Keratinocyte (primary cell): ENCODE results near the gene KLHL35.

Source experiments
- EZH2 ChIP-seq: IDR thresholded peaks from one replicate; pipeline ENCODE4 v1.6.1; 2012; ENCODE audit warnings: inconsistent platforms, mild to moderate bottlenecking, low read length, moderate library complexity
- TF ChIP-seq, protein P1 (sequence below), 3 experiments: IDR thresholded peaks in 1 of 3; conservative IDR thresholded peaks in 1 of 3; optimal IDR thresholded peaks in 1 of 3; 2 replicates in 2 of 3; 3 replicates in 1 of 3; pipeline versions ENCODE3 to v1.5.1; 2011; ENCODE audit warnings: low read length in 3 of 3, mild to moderate bottlenecking in 3 of 3, moderate library complexity in 2 of 3, control low read depth in 1 of 3, inconsistent platforms in 1 of 3; ENCODE audit not compliant: insufficient read depth in 2 of 3; ENCODE audit errors: extremely low read depth in 1 of 3

- TF ChIP-seq, protein P1, sequence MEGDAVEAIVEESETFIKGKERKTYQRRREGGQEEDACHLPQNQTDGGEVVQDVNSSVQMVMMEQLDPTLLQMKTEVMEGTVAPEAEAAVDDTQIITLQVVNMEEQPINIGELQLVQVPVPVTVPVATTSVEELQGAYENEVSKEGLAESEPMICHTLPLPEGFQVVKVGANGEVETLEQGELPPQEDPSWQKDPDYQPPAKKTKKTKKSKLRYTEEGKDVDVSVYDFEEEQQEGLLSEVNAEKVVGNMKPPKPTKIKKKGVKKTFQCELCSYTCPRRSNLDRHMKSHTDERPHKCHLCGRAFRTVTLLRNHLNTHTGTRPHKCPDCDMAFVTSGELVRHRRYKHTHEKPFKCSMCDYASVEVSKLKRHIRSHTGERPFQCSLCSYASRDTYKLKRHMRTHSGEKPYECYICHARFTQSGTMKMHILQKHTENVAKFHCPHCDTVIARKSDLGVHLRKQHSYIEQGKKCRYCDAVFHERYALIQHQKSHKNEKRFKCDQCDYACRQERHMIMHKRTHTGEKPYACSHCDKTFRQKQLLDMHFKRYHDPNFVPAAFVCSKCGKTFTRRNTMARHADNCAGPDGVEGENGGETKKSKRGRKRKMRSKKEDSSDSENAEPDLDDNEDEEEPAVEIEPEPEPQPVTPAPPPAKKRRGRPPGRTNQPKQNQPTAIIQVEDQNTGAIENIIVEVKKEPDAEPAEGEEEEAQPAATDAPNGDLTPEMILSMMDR (optimal IDR thresholded peaks at IDR 0.05 in 1 of 3, IDR thresholded peaks at IDR 0.05 in 1 of 3, conservative IDR thresholded peaks at IDR 0.05 in 1 of 3; ENCODE audit: extremely low read depth in 1 of 3, insufficient read depth in 2 of 3, low read length in 3 of 3) = no peak
- no peak for TF ChIP-seq EZH2
Observed at GRCh38 chr11:75431533-75432525, 1.2 kb downstream of the KLHL35 start.
